ENCODE results near the gene FAM219A.
A peak's percentile ranks its signal among the peaks of the same experiment; 100 is the strongest.

The FAM219A gene, protein sequence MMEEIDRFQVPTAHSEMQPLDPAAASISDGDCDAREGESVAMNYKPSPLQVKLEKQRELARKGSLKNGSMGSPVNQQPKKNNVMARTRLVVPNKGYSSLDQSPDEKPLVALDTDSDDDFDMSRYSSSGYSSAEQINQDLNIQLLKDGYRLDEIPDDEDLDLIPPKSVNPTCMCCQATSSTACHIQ

GRCh38 chr9:34458013-34458958 lies at the start of gene FAM219A, which contains the start of gene DNAI1:
Gene FAM219A, minus strand, starts transcription at chr9:34458570. Its CDS starts 307 bp downstream, at chr9:34458263.
Gene DNAI1, plus strand, starts transcription at chr9:34458805. Its CDS starts 201 bp downstream, at chr9:34459006.
- DNase-seq: peak; percentile 97

DNA sequence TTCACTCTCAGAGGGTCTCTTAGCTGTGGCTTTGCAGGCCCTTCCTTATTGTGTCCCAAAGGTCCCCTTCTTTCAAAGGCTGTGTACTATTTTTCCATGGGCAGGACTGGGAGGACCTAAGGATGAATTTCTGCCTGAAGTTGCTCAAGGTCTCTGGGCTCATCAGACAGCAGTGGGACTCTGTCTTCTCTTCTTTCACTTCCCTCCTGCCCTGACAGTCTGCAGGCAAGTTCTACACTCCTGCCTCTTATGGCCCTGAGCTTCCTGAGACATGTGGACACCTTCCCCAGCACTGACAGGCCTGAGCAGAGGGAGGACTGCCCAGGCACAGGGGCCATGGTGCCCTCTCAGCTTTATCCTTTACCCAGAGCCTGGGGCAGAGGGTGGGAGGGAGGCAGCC lies 49.6 kb upstream of the FAM219A start:
- no peak for DNase-seq

DNA sequence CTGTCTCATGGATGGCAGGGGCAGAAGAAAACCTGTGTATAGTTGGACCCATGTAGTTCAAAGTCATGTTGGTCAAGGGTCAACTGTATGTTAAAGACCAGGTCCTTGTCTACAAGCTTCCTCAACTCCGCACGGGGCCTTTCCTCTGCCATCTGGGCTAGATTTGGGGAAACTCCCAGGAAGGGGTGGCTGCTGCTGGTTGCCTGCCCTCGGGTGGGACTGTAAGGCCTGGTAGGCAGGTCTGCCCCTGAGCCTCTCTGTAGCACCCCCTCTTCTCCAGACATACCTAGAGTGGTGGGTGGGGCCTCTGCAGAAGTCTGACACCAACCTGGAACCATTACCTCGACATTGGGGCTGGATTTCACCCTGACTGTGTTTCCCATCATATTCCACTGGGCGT lies 49.2 kb upstream of the FAM219A start:
- DNase-seq: no peak

DNA sequence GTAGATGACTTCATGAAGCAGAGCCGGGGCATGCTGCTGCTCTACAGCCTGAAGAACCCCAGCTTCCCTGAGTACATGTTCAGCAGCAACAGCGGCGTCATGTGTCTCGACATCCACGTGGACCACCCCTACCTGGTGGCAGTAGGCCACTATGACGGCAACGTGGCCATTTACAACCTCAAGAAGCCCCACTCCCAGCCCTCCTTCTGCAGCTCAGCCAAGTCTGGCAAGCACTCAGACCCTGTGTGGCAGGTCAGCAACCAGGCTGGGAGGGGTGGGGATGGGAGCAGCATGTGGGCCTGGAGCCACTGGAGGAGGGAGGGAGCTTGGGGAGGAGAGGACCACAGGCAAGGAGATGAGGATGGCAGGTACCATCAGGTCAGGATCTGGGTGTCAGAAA lies 48.3 kb upstream of the FAM219A start:
- DNase-seq: no peak

GRCh38 chr9:34505370-34506120 lies 47.2 kb upstream of the FAM219A start:
- DNase-seq: no peak

- no peak for DNase-seq
Measured at GRCh38 chr9:34503406-34503805, 45.0 kb upstream of the FAM219A start.

DNA sequence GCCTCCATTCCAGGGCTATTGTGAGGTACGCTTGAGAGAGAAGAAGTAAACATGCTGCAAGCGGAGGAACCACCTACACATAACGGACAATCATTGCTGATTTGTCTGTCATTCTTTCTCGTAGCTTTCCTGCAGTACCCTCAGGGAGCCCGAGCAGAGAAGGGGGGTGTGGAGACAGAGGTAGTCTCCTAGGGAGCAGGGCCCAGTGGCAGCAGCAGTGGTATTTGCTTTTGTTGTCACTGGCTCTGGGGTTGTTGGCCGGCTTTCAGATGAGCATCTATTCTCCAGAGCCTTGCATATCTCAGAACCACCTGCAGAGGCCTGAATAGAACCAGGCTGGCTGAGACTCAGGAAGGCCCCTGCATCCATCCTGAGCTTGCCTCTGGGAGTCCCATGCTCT lies 44.5 kb upstream of the FAM219A start:
- DNase-seq: no peak

DNA sequence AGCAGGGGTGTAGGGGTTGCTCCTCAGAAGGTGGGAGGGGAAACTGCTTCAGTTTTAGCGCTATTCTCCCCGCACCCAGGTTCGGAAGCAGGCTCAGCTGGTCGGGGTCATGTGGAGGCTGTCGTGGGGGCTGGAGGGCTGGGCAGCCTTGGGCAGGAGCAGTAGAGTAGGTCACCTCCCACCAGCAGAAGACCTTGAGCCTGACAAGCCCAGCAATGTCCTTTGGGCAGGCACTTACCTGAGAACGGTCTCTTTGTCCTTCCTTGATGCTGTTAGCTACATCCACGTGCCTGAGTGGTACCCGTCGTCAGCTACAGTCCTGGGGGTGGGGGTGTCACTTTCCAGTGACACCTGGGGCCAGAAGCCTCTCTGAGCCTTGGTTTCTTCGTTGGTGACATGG lies 44.1 kb upstream of the FAM219A start:
- DNase-seq: no peak

DNA sequence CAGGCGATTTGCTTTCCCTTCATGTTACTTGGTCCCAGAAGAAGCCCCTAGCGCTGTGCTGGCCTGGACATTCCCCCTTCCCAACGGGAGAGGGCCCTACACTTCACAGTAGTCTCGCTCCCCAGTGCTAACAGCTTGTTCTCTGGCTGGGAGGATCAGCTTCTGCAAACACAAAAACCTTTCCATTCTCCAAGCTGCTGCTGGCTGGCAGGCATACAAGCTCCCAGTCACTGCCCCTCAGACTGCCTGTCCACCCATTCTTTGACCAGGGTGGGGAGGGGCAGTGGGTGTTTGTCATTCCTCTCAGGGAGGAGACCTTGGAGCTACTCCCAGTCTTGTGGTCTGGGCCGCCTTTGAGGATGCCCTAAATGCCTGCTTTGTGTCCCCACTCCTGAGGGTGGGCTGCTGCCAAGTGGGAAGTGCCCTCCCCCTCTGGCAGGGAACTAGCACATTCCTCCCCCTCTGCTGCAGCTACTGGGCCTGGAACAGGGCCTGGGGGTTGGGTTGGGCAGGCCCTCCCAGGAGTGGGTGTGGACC lies 43.6 kb upstream of the FAM219A start:
- peak; percentile 74 for DNase-seq

GRCh38 chr9:34501372-34501771 lies 43.0 kb upstream of the FAM219A start:
- DNase-seq: no peak

GRCh38 chr9:34500623-34501267 lies 42.4 kb upstream of the FAM219A start:
- peak; percentile 75 for DNase-seq

- no peak for DNase-seq
Measured at GRCh38 chr9:34499076-34499475, 40.7 kb upstream of the FAM219A start.

DNA sequence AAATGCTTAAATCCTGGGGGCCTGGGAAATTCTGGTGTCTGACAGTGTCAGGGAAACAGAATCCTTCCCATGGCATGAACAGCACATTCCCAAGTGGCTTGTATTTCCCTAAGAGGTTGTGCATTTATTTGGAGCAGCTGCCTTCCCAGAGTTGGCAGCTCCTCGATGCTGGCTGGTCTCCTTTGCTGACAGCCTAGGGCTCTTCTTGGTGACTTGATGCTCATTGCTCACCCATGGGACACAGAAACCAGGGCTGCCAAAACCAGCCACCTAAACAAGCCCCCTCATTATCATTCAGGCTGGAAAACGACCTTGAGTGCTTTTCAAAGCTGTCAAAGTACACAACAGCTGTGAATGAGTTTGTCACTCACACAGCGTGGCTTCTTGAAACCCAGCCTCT lies 40.2 kb upstream of the FAM219A start:
- DNase-seq: peak; percentile 19

DNA sequence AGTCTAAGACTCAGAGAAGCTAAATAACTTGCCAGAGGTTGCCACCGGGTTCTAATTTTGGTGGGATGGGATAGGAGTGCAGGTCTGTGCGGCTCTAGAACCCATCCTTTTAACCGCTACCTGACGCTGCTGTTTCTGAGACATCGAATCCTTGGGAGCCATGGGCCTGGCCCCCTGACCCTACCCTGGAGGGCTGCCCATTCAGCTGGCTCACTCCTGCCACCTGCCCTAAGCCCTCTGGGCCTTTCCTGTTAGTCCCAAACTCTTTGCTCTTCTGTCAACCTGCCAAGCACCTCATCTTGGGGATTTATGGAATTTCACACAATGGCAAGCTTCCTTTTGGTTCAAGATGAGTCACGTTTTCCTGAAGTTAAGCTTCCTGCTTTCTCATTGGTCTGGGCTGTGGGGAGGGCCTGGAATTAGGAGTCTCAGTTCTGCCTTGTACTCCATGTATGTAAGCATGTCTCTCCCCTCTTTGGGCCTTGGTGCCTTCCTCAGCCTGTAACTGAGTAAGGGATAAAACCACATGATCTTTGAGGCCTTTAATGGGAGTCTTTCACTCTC lies 37.9 kb upstream of the FAM219A start:
- no peak for DNase-seq

DNA sequence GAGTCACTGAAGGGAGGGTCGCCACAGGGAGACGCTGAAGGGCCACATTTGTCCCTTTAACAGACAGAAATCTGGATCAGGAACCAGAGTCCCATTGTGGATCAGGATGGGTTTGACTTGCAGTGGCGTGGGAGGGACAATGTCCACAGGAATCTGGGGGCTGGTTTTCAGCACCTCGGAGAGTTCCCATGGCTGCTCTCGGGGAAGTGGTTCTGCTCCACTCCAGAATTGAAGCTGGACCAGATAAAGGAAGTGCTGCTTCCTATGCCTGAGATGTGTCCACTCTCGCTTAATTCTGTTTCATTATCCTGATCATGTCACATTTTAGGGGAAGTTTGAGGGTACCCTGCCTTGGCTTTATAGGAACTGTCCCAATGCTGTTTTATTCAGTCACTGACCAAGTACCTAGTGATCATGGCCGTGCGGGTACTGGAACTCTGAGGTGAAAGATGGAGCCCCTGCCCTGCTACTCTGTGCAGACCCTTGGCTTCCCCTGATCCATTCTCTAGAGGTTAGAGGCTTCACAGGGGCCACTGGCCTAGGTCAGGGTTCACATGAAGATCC lies 35.7 kb upstream of the FAM219A start:
- DNase-seq: no peak

GRCh38 chr9:34492051-34492450 lies 33.7 kb upstream of the FAM219A start:
- no peak for DNase-seq

DNA sequence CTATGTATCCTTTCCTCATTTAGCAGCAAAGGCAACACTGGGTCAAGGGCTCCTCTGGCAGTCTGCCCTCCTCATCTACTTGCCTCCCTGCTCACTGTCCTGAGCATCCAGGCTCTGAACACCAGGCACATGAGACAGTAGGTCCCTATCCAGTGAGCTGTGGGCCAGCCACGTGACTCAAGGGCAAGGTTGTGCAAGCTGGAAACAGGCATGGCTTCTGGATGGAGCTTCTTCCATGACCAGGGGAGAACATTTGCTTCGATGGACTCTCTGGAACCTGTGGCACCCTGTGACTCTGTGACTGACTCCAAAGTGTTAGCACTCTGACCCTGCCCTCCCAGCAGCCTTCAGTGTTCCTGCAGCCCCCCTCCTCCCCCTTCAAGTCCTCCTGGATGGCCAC lies 33.2 kb upstream of the FAM219A start:
- DNase-seq: no peak

GRCh38 chr9:34490760-34491159 lies 32.4 kb upstream of the FAM219A start:
- no peak for DNase-seq

DNA sequence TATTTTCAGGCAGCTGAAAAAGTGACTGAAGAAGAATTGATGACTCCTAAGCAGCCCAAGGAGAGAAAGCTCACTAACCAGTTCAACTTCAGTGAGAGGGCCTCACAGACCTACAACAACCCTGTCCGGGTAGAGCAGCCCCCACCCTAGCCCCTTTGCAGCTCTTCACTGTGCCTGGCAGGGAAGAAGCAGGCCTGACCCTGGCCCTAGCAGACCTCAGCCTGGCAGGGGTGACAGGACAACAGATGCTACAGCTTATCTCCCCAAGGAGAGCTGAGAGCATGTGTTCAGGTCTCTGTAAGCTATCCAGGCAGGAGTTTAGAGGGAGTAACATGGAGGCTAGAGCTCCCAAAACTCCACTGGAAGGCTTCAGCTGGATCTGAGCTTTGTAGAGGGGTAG lies 32.0 kb upstream of the FAM219A start:
- DNase-seq: no peak

DNA sequence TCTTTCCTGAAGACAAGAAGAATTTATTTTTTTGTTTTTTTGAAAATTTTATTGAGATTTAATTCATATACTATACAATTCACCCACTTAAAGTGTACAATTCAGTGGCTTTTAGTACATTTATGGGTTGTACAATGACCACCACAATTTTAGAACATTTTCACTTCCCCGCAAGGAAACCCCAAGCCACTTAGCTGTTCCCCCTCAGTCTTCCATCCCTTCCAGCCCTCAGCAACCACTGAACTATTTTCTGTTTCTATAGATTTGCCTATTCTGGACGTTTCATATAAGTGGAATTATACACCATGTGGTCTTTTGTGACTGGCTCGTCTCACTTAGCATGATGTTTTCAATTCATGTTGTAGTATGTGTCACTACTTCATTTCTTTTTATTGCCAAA lies 28.2 kb upstream of the FAM219A start:
- DNase-seq: no peak

DNA sequence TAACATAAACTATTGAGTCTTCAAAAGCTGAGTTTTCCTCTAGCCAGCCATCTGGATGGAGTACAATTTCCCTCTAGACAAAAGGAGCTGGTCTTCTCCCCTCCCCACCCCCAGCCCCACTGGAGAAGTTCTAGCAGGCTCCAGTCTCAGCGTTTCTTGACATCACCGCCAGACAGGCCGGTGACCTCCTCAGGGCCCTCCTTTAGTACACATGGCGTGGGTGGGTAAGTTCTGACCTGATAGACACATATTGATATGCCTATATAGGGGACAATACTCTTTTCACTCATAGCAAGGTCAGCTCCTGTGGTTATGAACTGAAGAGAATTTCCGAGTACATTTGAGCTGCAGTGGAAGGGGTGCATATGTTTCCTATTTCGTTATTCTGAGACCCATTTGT lies 27.5 kb upstream of the FAM219A start:
- no peak for DNase-seq

DNA sequence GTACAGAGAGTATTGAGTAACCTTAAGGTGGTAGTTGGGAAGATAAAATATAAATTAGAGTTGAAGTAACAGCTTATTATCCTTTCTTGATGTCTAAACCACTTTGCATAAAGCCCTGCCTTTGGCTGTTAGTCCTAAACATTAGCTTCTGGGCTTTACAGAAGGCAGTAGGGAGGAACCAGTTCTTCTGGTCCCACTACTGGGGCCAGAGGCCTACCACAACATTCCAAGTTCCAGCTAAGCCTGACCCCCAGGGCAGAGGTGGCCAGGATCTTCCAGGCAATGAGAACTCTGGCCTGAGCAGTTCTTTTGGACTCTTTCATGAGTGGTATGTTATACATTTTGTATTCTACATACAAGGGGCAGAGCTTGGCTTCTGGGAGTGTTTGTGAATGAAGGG lies 26.3 kb upstream of the FAM219A start:
- no peak for DNase-seq

Data from NCI-H1694 (cell line).